HG03280 (cell line): ENCODE results near the gene APOF.
"Not testable (repeated sequence)": the region's sequence is repeated elsewhere in the genome, so short reads cannot be mapped to it uniquely, and the experiment has no call there.

ENCODE experiments used
- ATAC-seq: cut with Tn5 transposase; IDR thresholded peaks from one replicate; pipeline ENCODE4 v1.9.1; 2021; ENCODE audit warnings: mild to moderate bottlenecking, moderate library complexity; ENCODE audit not compliant: unreplicated experiment

APOF gene

GRCh38 chr12:56374726-56375597 is 12.3 kb upstream of the APOF start:
- peak; percentile 35 for ATAC-seq

- no peak for ATAC-seq
Observed at GRCh38 chr12:56373515-56373914, 10.9 kb upstream of the APOF start.

DNA sequence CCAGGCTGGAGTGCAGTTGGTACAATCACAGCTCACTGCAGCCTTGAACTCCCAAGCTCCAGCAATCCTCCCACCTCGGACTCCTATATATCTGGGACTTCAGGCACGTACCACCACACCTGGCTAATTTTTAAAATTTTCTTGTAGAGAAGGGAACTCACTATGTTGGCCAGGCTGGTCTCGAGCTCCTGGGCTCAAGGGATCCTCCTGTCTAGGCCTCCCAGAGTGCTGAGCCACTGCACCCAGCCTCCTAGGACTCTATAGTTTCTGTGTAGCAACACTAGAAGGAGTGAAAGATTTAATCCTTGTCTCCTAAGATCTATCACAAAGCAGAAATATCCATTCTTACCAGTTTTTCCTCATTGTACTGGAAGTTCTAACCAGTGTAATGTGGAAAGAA is 4.3 kb upstream of the APOF start:
- ATAC-seq, result no peak

DNA sequence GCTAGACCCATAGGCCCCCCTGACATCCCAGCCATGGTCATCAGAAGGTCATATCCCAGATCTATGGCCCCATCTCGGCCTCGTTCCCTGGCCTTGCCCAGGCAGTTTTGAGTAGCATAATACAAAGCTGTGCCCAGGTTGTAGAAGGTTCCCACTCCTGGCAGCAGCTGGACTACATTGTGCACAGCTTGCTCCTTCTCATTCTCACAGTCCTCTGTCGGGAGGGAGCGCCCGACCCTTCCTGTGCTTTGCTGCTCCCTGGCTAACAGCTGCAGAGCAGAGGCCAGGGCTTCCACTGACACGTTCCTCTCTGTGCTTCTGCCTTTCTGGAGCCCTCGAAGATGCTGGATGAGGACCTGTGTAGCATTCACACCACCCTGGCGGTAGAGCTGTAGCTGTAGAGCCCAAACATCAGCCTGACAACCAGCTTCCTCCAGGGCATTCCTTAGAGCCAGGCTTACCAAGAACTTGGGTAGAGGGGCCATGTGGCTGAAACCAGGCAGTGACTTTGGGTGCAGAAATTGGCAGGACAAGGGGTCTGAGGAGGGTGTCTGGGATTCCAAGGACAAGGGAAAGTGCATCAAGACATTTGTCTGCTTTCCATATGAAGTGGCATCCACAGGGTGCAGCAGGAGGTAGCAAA is 1.0 kb downstream of the APOF start:
- no peak for ATAC-seq

DNA sequence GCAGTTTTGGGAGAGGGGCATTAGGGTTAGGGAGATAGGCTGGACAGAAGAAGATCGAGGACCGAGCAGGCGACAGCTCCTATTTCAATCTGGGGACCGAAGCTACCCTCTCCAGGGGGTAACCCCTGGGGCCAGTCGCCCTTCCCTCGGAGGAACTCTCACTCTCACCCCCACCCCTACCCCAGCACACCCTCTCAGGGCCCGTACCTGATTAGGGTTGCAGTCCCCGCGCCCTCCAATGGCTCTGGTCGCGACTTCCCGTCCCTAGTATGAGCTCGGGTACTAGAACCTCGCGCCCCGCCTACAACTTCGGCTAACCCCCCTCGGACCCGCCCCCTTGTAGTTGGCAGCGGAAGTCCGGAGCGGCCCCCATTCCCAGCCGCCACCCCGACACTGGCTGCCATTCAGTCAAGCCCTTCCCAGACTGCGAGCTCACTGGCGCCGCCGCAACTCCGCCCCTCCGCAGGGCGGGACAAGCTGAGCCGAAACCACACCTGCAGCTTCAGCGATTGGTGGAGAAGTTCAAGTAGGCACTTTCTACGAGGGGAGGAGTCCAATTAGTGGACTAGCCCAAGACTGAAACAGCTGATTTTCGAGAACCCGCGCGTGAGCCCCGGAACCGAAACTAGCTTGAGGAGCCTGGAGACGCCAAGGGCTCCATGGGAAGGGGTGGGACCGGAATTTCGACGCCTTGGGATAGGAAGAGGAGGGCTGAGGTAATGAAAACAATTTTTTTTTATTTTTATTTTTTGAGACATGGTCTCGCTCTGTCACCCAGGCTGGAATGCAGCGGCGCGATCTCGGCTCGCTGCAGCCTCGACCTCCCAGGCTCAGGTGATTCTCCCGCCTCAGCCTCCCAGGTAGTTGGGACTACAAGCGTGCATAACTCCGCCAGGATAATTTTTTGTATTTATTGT is 2.5 kb downstream of the APOF start, which contains the start of gene STAT2:
STAT2 (minus strand) TSS at position 257 of the 917 bp plus-strand sequence. CDS start 3,536 bp downstream, outside the sequence.
- ATAC-seq, result peak; percentile 96

- no peak for ATAC-seq
Observed at GRCh38 chr12:56358836-56359532, 3.7 kb downstream of the APOF start.

DNA sequence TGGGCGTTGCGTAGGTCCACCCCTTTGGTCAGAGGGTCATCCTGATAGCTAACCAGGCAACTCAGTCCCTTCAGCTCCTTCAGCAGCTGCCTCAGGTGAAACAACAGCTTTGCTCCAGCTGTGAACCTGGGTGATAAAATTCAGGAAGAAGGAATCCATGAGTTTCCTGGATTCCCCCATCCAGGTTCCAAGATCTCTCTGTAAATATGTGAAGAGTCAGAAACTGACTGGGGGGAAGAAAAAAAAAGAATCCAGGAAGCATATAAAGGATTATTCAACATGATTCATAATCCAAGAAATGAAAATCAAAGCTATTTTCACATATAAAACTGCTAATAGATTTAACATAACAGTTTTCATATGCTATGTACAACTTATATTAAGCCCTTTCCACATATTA is 11.3 kb downstream of the APOF start:
- ATAC-seq, result no peak

- ATAC-seq, result no peak
Observed at GRCh38 chr12:56350662-56351061, 12.0 kb downstream of the APOF start.

DNA sequence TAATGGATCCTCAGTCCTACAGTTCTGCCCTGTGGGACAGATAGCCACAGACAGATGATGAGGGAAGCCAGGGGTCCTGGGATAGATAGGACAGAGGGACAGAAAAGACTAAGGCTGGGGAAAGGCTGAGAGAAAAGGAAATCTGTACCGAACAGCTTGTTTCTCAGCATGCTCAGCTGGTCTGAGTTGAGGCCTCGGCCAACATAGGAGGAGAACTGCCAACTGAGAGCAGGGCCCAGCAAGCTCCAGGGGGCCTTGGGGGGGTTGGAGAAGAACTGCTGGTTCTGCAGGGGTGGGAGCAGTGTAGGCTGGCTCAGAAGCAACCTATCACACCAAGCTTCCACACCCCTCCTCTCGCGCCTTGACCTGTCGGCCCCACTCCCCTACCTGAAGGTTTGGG is 13.9 kb downstream of the APOF start:
- ATAC-seq, result no peak

GRCh38 chr12:56347255-56347654 is 15.4 kb downstream of the APOF start:
- not testable (repeated sequence) for ATAC-seq

- ATAC-seq, result no peak
Observed at GRCh38 chr12:56346675-56347074, 16.0 kb downstream of the APOF start.

DNA sequence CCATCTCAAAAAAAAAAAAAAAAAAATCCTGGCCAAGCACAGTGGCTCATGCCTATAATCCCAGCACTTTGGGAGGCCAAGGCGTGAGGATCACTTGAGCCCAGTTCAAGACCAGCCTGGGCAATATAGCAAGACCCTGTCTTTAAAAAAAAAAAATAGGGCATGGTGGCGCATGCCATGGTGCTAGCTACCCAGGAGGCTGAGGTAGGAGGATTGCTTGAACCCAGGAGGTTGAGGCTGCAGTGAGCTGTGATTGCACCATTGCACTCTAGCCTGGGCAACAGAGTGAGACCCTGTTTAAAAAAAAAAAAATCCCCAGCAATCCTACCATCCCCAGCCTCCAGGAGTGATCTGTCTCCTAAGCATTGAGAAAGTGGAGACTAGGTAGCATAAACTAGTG is 20.4 kb downstream of the APOF start:
- ATAC-seq, result not testable (repeated sequence)

GRCh38 chr12:56341616-56342015 is 21.0 kb downstream of the APOF start:
- no peak for ATAC-seq

DNA sequence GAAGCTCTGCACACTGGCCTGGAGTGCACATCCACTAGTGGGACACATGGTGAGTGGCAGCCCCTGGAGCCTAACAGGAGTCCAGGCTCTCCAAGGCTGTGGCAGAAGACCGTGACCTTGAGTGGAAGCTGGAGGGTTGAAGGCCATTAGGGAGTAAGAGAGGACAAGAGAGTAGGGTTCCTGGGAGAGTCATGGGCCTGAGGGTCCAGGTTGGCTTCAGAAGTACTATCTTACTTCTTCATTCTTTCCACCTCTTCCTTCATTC is 23.6 kb downstream of the APOF start:
- no peak for ATAC-seq

DNA sequence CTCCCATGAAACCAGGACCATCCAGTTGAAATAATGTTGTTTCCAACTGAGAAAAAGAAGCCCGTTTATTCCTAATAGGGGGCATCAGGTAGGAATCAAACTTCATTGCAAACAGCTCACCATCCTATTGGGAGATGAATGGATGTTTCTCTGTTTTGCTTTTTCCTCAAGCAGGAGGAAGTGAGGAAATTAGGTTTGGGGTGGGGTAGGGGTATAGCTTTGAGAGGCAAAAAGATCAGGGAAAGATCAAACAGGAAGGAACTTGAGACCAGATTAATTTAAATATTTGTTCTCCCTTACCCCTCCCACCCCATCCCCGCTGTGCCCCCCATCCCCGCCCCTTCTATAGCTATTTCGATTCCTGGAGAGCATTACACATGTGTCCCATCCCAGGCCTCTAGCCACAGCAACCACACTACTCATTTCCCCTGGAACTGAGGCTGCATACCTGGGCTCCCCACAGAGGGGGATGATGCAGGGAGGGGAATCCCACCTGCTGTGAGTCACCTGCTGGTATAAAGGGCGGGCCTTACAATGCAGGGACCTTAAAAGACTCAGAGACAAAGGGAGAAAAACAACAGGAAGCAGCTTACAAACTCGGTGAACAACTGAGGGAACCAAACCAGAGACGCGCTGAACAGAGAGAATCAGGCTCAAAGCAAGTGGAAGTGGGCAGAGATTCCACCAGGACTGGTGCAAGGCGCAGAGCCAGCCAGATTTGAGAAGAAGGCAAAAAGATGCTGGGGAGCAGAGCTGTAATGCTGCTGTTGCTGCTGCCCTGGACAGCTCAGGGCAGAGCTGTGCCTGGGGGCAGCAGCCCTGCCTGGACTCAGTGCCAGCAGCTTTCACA is 24.1 kb downstream of the APOF start, which contains the start of gene IL23A:
IL23A (plus strand) TSS at position 577 of the 850 bp plus-strand sequence; CDS start at position 738, 161 bp downstream.
- ATAC-seq, result peak; percentile 31

DNA sequence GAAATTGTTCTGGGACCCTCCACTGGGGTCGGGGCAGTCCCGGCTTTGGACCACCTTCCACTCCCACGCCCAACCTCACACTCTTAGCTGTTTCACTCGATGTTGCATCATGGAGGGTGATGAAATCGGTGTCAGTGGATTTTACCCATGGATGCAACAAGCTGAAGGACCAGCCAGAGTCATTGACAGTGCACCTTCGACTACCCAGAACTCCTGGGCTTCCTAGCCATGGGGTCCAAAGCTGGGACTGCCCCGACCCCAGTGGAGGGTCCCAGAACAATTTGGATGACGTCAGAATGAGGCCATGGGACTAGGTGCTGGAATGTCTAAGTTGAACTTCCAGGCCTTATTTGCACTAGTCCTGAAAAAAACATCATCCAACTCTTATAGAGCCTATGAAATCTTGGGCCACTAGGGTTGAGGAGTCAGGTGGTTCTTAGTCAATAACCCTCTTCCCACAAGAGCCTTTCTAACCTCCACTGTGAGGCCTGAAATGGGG is 24.9 kb downstream of the APOF start:
- ATAC-seq, result no peak

GRCh38 chr12:56336361-56337167 is 26.1 kb downstream of the APOF start:
- no peak for ATAC-seq

GRCh38 chr12:56335527-56335926 is 27.1 kb downstream of the APOF start:
- ATAC-seq, result not testable (repeated sequence)

GRCh38 chr12:56334490-56334793 is 28.2 kb downstream of the APOF start:
- ATAC-seq, result no peak
